ENCODE results near the gene CNTN5.

DNA sequence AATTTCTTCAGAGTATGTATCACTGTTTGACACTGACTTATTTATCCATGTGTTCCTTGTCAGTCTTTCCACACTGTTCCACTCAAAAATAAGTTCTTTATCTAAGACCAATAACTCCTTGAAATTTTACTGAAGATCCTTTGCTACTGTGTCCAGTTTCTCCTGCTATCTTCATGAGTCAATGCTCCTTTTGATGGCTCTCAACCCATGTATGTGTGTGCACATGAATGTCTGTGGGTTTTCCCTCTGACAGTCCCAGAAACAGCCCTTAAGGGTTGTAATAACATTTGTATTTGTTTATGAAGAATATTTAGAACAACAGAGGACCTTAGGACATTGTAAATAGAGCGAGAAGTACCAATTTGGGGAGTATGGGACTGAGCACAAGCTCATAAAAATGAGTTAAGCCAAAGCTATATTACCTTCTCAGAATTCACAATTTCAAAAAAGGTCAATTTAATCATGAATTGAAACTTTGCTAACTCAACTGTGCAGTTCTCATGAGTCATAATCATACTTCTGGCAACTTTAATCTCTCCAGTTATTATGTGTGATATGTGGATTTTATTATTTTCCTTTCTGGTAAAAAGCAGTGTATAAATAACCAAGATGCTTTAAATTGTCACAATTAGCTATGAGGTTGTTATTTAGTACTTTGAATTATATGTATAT lies 533.6 kb downstream of the CNTN5 start:
- TF ChIP-seq CTCF (IDR thresholded peaks at IDR 0.05) (no peak), POLR2A (IDR thresholded peaks at IDR 0.05) (no peak)

Measured in lower leg skin (tissue), 3 donors.